OCI-LY3 (cell line): ENCODE data around the gene GAS2L3.

Source experiments
- H2AFZ ChIP-seq: fragments of 200-600, 300-600 bp; shearing (Covaris generic); 2 replicates; pipeline ENCODE4 v1.6.0; 2014; ENCODE audit warnings: antibody characterized with exemption, low read depth, low read length
- H3K27ac ChIP-seq: fragments of 200-600, 300-600 bp; sonication (generic); 2 replicates; pipeline ENCODE4 v1.5.1; 2014; ENCODE audit warnings: mild to moderate bottlenecking, low read length, moderate library complexity, mixed read lengths
- H3K27me3 ChIP-seq: fragments of 200-600, 300-600 bp; sonication (generic); 2 replicates; pipeline ENCODE4 v1.6.1; 2014; ENCODE audit warnings: low read depth, low read length, mixed read lengths
- H3K36me3 ChIP-seq: fragments of 200-600, 300-600 bp; sonication (generic); replicated peaks from 2 replicates; pipeline ENCODE3; 2014; ENCODE audit warnings: low read depth, low read length, mixed read lengths
- H3K4me1 ChIP-seq: fragments of 300-600, 200-600 bp; sonication (generic); 2 replicates; pipeline ENCODE4 v1.6.1; 2014; ENCODE audit warnings: low read length, mixed read lengths
- H3K4me2 ChIP-seq: fragments of 200-600, 300-600 bp; sonication (generic); 2 replicates; pipeline ENCODE4 v1.6.1; 2014; ENCODE audit warnings: low read length, mixed read lengths
- H3K4me3 ChIP-seq: fragments of 300-600, 200-600 bp; sonication (generic); 2 replicates; pipeline ENCODE4 v1.5.1; 2014; ENCODE audit warnings: antibody characterized with exemption, mild to moderate bottlenecking, low read length, moderate library complexity
- H3K79me2 ChIP-seq: fragments of 300-600, 200-600 bp; shearing (Covaris generic); 2 replicates; pipeline ENCODE4 v1.6.1; 2014; ENCODE audit warnings: mild to moderate bottlenecking, low read length, mixed read lengths
- H3K9ac ChIP-seq: fragments of 300-600, 200-600 bp; shearing (Covaris generic); 2 replicates; pipeline ENCODE4 v1.6.0; 2014; ENCODE audit warnings: mild to moderate bottlenecking, low read length, moderate library complexity
- H3K9me3 ChIP-seq: fragments of 200-600, 300-600 bp; shearing (Covaris generic); 2 replicates; pipeline ENCODE4 v1.6.1; 2014; ENCODE audit warnings: low read length, mixed read lengths; ENCODE audit not compliant: insufficient read depth
- H4K20me1 ChIP-seq: fragments of 200-600, 300-600 bp; sonication (generic); 2 replicates; pipeline ENCODE4 v1.6.1; 2016; ENCODE audit warnings: low read length, mixed read lengths; ENCODE audit not compliant: insufficient read depth
- EZH2phosphoT487 ChIP-seq: fragments of 200-600 bp; shearing (Covaris generic); IDR thresholded peaks from 2 replicates; pipeline ENCODE4 v1.6.1; 2018; ENCODE audit warnings: antibody characterized with exemption, mixed run types, low read depth
- TF ChIP-seq, protein P1 (sequence below): fragments of 200-600, 300-600 bp; sonication (generic); IDR thresholded peaks from 2 replicates; pipeline ENCODE4 v1.5.1; 2014; ENCODE audit warnings: antibody characterized with exemption, low read length, low read depth

The GAS2L3 gene

DNA sequence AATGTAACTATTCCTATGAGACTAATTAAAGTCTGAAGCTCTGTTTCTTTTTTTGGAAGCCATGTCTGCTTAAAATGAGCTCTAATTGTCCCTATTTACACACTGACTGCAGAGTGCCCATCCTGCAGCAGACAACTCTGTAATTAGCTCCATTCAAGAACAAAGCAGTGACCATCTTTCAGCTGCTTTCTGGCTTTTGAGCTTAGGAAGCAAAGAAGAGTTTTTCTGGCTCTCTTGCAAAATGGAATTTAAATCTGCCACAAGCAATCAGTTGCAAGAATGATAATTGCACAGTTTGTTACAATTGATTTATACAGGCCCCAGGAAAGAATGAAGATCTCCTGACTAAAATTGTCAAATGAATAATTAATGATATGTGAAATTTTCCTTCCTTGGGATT, 83.4 kb downstream of the GAS2L3 start:
- H3K79me2 ChIP-seq, result no peaks in the 10 kb centered on the region
- peaks cover 5% of the 10 kb centered on the region; the same call in 1 of the 2 replicates for H3K4me1 ChIP-seq
- H3K36me3 ChIP-seq, result no peaks in the 10 kb centered on the region
- H3K27ac ChIP-seq, result no peak overlapping the region
- TF ChIP-seq, protein P1, sequence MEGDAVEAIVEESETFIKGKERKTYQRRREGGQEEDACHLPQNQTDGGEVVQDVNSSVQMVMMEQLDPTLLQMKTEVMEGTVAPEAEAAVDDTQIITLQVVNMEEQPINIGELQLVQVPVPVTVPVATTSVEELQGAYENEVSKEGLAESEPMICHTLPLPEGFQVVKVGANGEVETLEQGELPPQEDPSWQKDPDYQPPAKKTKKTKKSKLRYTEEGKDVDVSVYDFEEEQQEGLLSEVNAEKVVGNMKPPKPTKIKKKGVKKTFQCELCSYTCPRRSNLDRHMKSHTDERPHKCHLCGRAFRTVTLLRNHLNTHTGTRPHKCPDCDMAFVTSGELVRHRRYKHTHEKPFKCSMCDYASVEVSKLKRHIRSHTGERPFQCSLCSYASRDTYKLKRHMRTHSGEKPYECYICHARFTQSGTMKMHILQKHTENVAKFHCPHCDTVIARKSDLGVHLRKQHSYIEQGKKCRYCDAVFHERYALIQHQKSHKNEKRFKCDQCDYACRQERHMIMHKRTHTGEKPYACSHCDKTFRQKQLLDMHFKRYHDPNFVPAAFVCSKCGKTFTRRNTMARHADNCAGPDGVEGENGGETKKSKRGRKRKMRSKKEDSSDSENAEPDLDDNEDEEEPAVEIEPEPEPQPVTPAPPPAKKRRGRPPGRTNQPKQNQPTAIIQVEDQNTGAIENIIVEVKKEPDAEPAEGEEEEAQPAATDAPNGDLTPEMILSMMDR, result no peak
- TF ChIP-seq EZH2phosphoT487, result no peak
- no peaks in the 10 kb centered on the region for H3K27me3 ChIP-seq
- H3K4me3 ChIP-seq, result no peak overlapping the region
- no peak overlapping the region for H2AFZ ChIP-seq
- H4K20me1 ChIP-seq, result no peaks in the 10 kb centered on the region
- H3K9me3 ChIP-seq, result no peaks in the 10 kb centered on the region
- no peak overlapping the region for H3K4me2 ChIP-seq
- H3K9ac ChIP-seq, result no peak overlapping the region

DNA sequence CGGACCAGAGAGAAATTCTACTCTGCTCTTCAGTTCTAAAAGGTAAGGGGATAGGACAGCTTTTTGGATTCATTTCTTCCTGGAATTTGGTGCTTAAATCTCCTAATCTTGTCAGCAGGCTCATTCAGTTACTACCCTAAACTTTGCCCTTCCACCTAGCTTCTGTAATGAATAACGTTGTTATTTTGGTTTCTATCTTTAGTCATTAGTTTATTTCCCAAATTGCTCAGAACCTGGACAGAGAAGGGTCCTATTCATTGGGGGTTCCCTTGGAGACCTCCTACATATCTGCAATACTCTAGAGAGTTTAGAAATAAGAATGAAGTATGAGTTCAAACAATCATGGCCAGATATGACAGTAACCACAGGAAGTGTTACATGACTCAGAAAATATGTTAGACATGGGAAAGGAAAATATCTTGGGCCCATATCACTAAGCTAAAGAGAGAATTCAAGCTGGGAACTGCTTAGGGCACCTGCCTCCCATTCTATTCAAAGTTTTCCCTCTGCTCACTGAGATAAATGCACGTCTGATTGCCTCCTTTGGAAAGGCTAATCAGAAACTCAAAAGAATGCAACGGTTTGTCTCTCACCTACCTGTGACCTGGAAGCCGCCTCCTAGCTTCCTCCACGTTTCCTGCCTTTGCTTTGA, 87.9 kb downstream of the GAS2L3 start:
- TF ChIP-seq, protein P1, result no peak
- TF ChIP-seq EZH2phosphoT487, result no peak

DNA sequence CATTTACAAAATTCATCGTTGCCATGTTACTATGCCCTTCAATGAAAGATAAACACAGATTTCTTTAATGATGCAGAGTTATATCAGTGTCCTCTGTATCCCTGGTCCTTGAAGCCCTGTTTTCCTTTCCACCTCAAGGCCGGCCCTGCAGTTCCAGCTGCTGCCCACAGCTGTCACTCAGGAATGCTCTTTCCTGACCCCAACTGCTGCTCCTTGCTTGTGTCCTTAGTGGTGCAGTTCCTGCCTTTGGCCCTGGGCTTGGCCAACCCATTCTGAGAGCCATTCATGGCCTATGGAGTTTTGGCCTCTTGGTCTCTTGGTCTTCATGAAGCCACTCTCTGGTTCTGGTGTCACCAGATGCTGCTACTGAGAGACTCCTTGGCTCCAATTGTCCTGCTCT, 93.1 kb downstream of the GAS2L3 start:
- no peaks in the 10 kb centered on the region for H4K20me1 ChIP-seq
- no peak overlapping the region for H3K4me2 ChIP-seq

More for the DNA sequence above, 87.9 kb downstream of the GAS2L3 start:
- H3K27me3 ChIP-seq, result peaks cover 9% of the 10 kb centered on the region; the same call in 1 of the 2 replicates
- no peak overlapping the region for H3K4me3 ChIP-seq
- no peaks in the 10 kb centered on the region for H3K36me3 ChIP-seq
- no peak overlapping the region for H2AFZ ChIP-seq
- H3K9ac ChIP-seq, result no peak overlapping the region
- H3K4me1 ChIP-seq, result peaks cover 5% of the 10 kb centered on the region; the same call in 1 of the 2 replicates
- no peak overlapping the region for H3K4me2 ChIP-seq
- no peak overlapping the region for H3K27ac ChIP-seq
- no peaks in the 10 kb centered on the region for H3K9me3 ChIP-seq
- H4K20me1 ChIP-seq, result no peaks in the 10 kb centered on the region
- no peaks in the 10 kb centered on the region for H3K79me2 ChIP-seq

DNA sequence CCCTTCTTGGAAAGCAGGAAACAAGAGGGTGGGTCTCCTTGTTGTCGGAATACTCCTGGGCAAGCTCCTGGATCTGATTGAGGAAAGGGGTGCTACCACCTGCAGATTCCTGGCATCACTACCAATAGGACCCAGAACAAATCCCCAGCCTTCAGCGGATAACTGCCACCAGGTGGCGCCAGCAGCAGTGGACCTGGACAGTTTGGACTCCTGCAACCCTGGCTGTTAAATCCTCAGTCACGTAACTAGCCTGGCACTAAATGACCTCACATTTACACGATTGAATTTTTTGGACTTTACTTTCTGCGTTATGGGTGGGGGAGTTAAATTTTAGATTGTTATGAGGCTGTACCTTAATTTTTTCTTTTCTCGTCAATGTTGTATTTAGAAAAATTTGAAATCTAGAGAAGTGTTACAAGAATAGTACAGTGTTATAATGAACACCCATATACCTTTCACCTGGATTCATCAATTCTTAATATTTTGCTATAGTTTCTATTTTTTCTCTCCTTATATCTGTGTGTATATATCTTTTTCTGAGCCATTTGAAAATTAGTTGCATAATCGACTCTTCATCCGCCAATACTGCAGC, 95.6 kb downstream of the GAS2L3 start:
- H3K9me3 ChIP-seq, result no peaks in the 10 kb centered on the region
- peak overlapping the region; percentile 59 for H3K4me2 ChIP-seq
- H3K4me1 ChIP-seq, result peaks cover 35% of the 10 kb centered on the region
- peak overlapping the region; percentile 13 for H3K4me3 ChIP-seq
- H3K27me3 ChIP-seq, result peaks cover 22% of the 10 kb centered on the region
- H3K9ac ChIP-seq, result no peak overlapping the region
- no peak overlapping the region for H3K27ac ChIP-seq
- no peak overlapping the region for H2AFZ ChIP-seq
- H3K79me2 ChIP-seq, result no peaks in the 10 kb centered on the region
- TF ChIP-seq EZH2phosphoT487, result no peak
- TF ChIP-seq, protein P1, result peak; percentile 93
- no peaks in the 10 kb centered on the region for H4K20me1 ChIP-seq
- no peaks in the 10 kb centered on the region for H3K36me3 ChIP-seq

More for the DNA sequence above, 93.1 kb downstream of the GAS2L3 start:
- Histone ChIP-seq H3K9me3 (no peaks in the 10 kb centered on the region), H3K9ac (no peak overlapping the region), H3K4me1 (peaks cover 12% of the 10 kb centered on the region), H3K27ac (no peak overlapping the region), H3K27me3 (peaks cover 30% of the 10 kb centered on the region), H2AFZ (no peak overlapping the region), H3K36me3 (no peaks in the 10 kb centered on the region), H3K79me2 (no peaks in the 10 kb centered on the region), H3K4me3 (no peak overlapping the region)
- no peak for TF ChIP-seq EZH2phosphoT487
- TF ChIP-seq, protein P1, result no peak
